Measurements from ENCODE around the gene ACTN4.

The ACTN4 gene

GRCh38 chr19:38702278-38702677, 54.8 kb downstream of the ACTN4 start:
- H3K27ac ChIP-seq (ENCODE audit: low read length) = no peak overlapping the region
- H3K79me2 ChIP-seq (ENCODE audit: low read length) = peaks cover 33% of the 10 kb centered on the region
- H3K4me2 ChIP-seq (ENCODE audit: low read length) = no peak overlapping the region
- no peaks in the 10 kb centered on the region for H3K9me3 ChIP-seq (ENCODE audit: insufficient read depth, low read length)
- H2AFZ ChIP-seq (ENCODE audit: low read depth, low read length) = no peak overlapping the region
- TF ChIP-seq EZH2phosphoT487 (IDR thresholded peaks at IDR 0.05; ENCODE audit: low read depth) (no peak), CTCF (IDR thresholded peaks at IDR 0.05; ENCODE audit: low read depth, low read length) (no peak)
- H3K36me3 ChIP-seq (replicated peaks; ENCODE audit: low read depth, low read length) = peaks cover 56% of the 10 kb centered on the region
- no peak overlapping the region for H3K4me3 ChIP-seq (ENCODE audit: low read length)
- peaks cover 6% of the 10 kb centered on the region; the same call in 1 of the 2 replicates for H3K4me1 ChIP-seq (ENCODE audit: low read length)
- H4K20me1 ChIP-seq (ENCODE audit: insufficient read depth, low read length) = peaks cover 35% of the 10 kb centered on the region
- no peak overlapping the region for H3K9ac ChIP-seq (ENCODE audit: low read length)
- H3K27me3 ChIP-seq (ENCODE audit: low read depth, low read length) = no peaks in the 10 kb centered on the region

GRCh38 chr19:38703509-38703908, 56.1 kb downstream of the ACTN4 start:
- peaks cover 68% of the 10 kb centered on the region for H3K36me3 ChIP-seq (replicated peaks; ENCODE audit: low read depth, low read length)

GRCh38 chr19:38704488-38705026, 57.1 kb downstream of the ACTN4 start:
- Histone ChIP-seq H4K20me1 (ENCODE audit: insufficient read depth, low read length) (peaks cover 14% of the 10 kb centered on the region; the same call in 1 of the 2 replicates), H3K79me2 (ENCODE audit: low read length) (peaks cover 11% of the 10 kb centered on the region; the same call in 1 of the 2 replicates), H3K36me3 (replicated peaks; ENCODE audit: low read depth, low read length) (peaks cover 75% of the 10 kb centered on the region), H3K27ac (ENCODE audit: low read length) (no peak overlapping the region), H3K4me3 (ENCODE audit: low read length) (no peak overlapping the region), H3K4me1 (ENCODE audit: low read length) (no peaks in the 10 kb centered on the region), H3K27me3 (ENCODE audit: low read depth, low read length) (no peaks in the 10 kb centered on the region), H3K9ac (ENCODE audit: low read length) (no peak overlapping the region), H3K9me3 (ENCODE audit: insufficient read depth, low read length) (no peaks in the 10 kb centered on the region), H2AFZ (ENCODE audit: low read depth, low read length) (no peak overlapping the region), H3K4me2 (ENCODE audit: low read length) (no peak overlapping the region)
- TF ChIP-seq CTCF (IDR thresholded peaks at IDR 0.05; ENCODE audit: low read depth, low read length) (no peak), EZH2phosphoT487 (IDR thresholded peaks at IDR 0.05; ENCODE audit: low read depth) (no peak)

More at GRCh38 chr19:38703509-38703908, 56.1 kb downstream of the ACTN4 start:
- H4K20me1 ChIP-seq (ENCODE audit: insufficient read depth, low read length) = peaks cover 23% of the 10 kb centered on the region
- no peak overlapping the region for H3K4me3 ChIP-seq (ENCODE audit: low read length)
- H3K4me2 ChIP-seq (ENCODE audit: low read length) = no peak overlapping the region
- H3K4me1 ChIP-seq (ENCODE audit: low read length) = peaks cover 3% of the 10 kb centered on the region; the same call in 1 of the 2 replicates
- no peak overlapping the region for H3K27ac ChIP-seq (ENCODE audit: low read length)
- TF ChIP-seq EZH2phosphoT487 (IDR thresholded peaks at IDR 0.05; ENCODE audit: low read depth) (no peak), CTCF (IDR thresholded peaks at IDR 0.05; ENCODE audit: low read depth, low read length) (no peak)
- H3K9me3 ChIP-seq (ENCODE audit: insufficient read depth, low read length) = no peaks in the 10 kb centered on the region
- no peak overlapping the region for H2AFZ ChIP-seq (ENCODE audit: low read depth, low read length)
- H3K79me2 ChIP-seq (ENCODE audit: low read length) = peaks cover 20% of the 10 kb centered on the region
- H3K27me3 ChIP-seq (ENCODE audit: low read depth, low read length) = no peaks in the 10 kb centered on the region
- H3K9ac ChIP-seq (ENCODE audit: low read length) = no peak overlapping the region

GRCh38 chr19:38705197-38706019, 58.0 kb downstream of the ACTN4 start:
- Histone ChIP-seq H2AFZ (ENCODE audit: low read depth, low read length) (no peak overlapping the region), H3K9me3 (ENCODE audit: insufficient read depth, low read length) (no peaks in the 10 kb centered on the region), H4K20me1 (ENCODE audit: insufficient read depth, low read length) (0 out of 2 replicates have a peak, but pooled peaks cover 5% of the 10 kb centered on the region), H3K4me2 (ENCODE audit: low read length) (no peak overlapping the region), H3K36me3 (replicated peaks; ENCODE audit: low read depth, low read length) (peaks cover 82% of the 10 kb centered on the region), H3K4me1 (ENCODE audit: low read length) (no peaks in the 10 kb centered on the region), H3K79me2 (ENCODE audit: low read length) (peaks cover 3% of the 10 kb centered on the region; the same call in 1 of the 2 replicates), H3K27me3 (ENCODE audit: low read depth, low read length) (no peaks in the 10 kb centered on the region), H3K4me3 (ENCODE audit: low read length) (no peak overlapping the region), H3K27ac (ENCODE audit: low read length) (no peak overlapping the region), H3K9ac (ENCODE audit: low read length) (no peak overlapping the region)
- TF ChIP-seq EZH2phosphoT487 (IDR thresholded peaks at IDR 0.05; ENCODE audit: low read depth) = no peak
- TF ChIP-seq CTCF (IDR thresholded peaks at IDR 0.05; ENCODE audit: low read depth, low read length) = no peak

Measured in OCI-LY3 (cell line).